RWPE1 (cell line): Measurements from ENCODE around the gene NYAP2.

ENCODE experiments used
- CTCF ChIA-PET: fragments of 350-600 bp; sonication (Branson Sonifier 250); formaldehyde crosslinking; extraction: SDS; loops from one replicate; lab custom pipeline; 2021; lab: Yijun Ruan, JAX
- POLR2A ChIA-PET: fragments of 400-600 bp; formaldehyde crosslinking; extraction: SDS; loops from one replicate; lab custom pipeline; 2020; ENCODE audit warnings: antibody characterized with exemption; ENCODE audit not compliant: low non-redundant PET; lab: Yijun Ruan, JAX
- DNase-seq: peaks from one replicate; pipeline ENCODE4 v3.0.0; 2012; ENCODE audit warnings: low spot score
- H3K27ac ChIP-seq: fragments of 450-650 bp; 2 replicates; pipeline ENCODE4 v1.5.1; 2017
- TF ChIP-seq, protein P1 (sequence below): fragments of 450-650 bp; conservative IDR thresholded peaks from 2 replicates; pipeline ENCODE4 v1.5.1; 2017; ENCODE audit warnings: low read depth, mild to moderate bottlenecking

The NYAP2 gene

DNA sequence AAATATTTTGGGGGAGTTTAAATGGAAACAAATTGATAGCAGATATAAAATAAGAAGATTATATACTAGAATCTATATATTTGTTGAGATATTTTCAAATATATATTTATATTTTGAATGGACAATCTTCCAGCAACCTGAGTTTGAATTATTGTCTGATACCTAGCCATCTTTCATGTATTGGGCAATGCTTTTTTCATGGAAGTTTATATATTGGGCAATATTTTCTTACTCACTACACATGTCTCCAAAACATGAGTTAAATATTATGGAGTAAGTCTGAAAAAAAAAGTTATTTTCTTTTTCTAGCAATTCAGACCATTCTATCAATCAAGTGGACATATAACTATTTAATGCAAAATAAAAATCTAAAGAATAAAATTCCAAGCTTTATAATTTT, 295.2 kb downstream of the NYAP2 start:
- CTCF ChIA-PET = no interaction called here
- H3K27ac ChIP-seq = no peak overlapping the region
- POLR2A ChIA-PET = no interaction called here
- no peak for DNase-seq
- TF ChIP-seq, protein P1, sequence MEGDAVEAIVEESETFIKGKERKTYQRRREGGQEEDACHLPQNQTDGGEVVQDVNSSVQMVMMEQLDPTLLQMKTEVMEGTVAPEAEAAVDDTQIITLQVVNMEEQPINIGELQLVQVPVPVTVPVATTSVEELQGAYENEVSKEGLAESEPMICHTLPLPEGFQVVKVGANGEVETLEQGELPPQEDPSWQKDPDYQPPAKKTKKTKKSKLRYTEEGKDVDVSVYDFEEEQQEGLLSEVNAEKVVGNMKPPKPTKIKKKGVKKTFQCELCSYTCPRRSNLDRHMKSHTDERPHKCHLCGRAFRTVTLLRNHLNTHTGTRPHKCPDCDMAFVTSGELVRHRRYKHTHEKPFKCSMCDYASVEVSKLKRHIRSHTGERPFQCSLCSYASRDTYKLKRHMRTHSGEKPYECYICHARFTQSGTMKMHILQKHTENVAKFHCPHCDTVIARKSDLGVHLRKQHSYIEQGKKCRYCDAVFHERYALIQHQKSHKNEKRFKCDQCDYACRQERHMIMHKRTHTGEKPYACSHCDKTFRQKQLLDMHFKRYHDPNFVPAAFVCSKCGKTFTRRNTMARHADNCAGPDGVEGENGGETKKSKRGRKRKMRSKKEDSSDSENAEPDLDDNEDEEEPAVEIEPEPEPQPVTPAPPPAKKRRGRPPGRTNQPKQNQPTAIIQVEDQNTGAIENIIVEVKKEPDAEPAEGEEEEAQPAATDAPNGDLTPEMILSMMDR = no peak

DNA sequence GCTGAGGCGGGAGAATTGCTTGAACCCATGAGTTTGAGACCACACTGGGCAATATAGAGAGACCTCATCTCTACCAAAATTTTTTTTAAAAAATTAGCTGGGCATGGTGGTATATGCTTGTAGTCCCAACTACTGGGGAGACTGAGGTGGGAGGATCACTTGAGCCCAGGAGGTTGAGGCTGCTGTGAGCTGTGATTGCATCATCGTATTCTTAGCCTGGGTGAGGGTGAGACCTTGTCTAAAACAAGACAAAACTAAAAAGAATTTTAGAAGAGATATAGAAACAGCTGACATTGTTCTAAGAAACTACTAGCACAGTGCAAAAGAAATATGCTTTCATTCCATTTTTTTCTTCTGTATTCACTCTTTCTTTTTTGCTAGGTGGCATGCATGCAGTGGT, 298.4 kb downstream of the NYAP2 start:
- ChIA-PET POLR2A (no interaction called here), CTCF (interaction anchor here (0.7 kb wide), 1 partner anchor 348 kb away, joined by 6 read pairs; no protein-coding TSS in a partner anchor)
- TF ChIP-seq, protein P1 = no peak
- H3K27ac ChIP-seq = no peak overlapping the region
- DNase-seq = no peak
